ENCODE results near the gene TMTC2. TPM values are rescaled to one million over a fixed set of nuclear protein-coding genes. Genes with fewer than 3 reads are reported as not detected.
A peak's percentile ranks its signal among the peaks of the same experiment; 100 is the strongest.

Gene TMTC2
- 3.7 TPM for total RNA-seq
- long read RNA-seq, partial matches to known transcripts, result 0 of 2 reads
- long read RNA-seq, other reads (novel, unspliced or antisense), result 2 of 2 reads

DNA sequence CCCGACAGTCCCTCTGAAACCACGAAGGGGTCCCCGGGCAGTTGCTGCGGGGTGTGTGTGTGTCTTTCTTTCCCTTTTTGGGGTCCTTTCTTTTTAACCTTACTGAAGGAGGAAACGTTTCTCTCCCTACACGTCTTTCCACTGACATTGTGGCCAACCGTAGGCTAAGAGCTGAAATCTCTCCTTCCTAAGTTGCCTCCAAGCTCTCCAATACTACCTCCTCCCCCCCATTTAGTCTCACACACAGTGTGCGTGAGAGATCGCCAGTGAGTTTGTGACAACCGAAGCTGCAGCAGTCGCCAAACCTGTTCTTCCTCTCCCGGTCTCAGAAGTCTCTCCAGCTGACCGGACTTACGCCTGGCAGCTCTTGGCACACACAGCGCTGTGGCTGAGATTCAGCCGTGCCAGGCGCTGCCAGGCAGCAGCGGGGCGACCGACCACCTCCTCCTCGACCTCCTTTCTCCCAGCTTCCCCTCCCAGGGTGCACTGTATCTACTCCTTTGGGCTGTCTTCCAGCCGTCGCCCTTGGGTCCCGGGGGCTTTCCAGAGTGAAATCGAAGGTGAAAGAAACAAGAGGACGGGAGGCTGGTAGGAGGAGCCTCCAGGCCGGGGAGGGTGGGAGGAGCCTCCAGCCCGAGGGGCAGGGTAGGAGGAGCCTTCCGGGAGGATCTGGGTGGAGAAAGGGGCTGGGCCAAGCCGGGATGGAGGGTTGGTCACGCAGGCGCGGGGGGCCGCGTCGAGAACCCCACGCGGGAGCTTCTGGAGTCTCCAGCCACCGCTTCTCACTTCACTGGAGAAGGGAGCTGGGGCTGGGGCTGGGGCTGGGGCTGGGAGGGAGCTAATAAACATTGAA, at the start of gene TMTC2:
TMTC2 (plus strand) TSS at position 739 of the 853 bp plus-strand sequence.
- peak; percentile 94 for DNase-seq
- peak; percentile 98 for ATAC-seq (ENCODE audit: poor library complexity)
- intact Hi-C loops (cut with DNase I), result no loop called here

DNA sequence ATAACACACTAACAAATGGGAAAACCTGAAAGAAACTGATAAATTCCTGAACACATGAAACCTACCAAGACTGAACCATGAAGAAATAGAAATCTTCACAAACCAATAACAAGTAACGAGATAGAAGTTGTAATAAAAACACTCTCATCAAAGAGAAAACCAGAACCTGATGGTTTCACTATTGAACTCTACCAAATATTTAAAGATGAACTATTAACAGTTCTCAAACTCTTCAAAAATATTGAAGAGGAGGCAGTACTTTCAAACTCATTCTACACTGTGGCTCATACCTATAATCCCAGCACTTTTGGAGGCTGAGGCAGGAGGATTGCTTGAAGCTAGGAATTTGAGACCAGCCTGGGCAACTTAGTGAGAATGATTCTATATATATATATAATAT, 48.4 kb upstream of the TMTC2 start:
- intact Hi-C loops (cut with DNase I), result no loop called here
- DNase-seq, result no peak
- ATAC-seq (ENCODE audit: poor library complexity), result no peak

DNA sequence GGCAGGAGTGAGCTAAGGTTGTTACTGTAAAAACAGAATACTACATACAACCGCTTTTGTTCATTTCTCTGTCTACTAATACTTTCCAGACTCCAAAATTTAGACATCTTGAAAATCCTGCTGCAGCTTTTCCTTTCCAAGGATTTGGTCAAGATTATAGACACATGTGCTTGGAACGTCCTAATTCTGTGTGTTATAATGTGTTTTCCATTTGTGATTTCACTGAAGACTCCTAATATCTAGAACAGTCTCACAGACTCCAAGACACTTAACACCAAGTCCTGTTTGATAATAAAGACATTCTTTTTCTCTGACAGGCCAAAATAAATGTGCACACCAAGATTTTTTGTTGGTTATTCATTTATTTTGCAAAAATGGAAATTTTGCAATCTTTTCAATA, 41.8 kb upstream of the TMTC2 start:
- intact Hi-C loops (cut with DNase I), result no loop called here
- ATAC-seq (ENCODE audit: poor library complexity) (no peak), DNase-seq (no peak)

DNA sequence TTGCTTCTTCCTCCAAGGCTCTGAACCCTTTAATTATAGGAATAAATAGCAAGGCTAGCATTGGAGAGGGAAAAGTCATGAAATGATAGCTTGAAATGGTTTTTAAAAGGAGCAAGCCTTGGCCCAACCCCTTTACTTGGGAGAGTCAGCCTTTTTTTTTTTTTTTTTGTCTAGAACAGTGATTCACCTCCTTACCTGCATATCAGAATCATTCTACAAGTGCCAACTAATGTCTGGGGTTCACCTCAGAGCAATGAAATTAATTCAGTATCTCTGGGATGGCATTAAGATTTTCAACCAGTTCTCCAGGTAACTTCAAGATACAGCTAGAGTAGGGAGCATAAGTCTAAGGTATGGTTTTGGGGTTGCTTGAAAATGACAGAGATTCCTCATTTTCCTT, 41.3 kb upstream of the TMTC2 start:
- no peak for DNase-seq
- no peak for ATAC-seq (ENCODE audit: poor library complexity)
- intact Hi-C loops (cut with DNase I), result no loop called here

DNA sequence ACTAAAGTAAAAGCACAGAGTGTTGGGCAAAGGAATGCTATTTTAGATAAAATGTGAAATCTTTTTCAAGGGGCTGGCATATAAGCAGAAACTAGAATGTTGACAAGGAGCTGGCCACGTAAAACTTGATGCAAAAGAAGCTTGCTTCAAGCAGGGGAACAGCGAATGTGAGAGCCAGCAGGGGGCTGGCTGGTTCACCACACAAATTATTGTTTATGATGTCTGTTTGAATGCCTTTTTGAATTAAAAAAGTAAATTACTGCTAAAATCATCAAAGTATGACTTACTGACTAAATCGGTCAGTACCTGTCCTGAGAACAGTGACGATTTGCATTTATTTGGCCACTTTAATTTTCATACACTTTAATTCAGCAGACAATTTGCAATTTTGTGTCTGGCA, 38.9 kb upstream of the TMTC2 start:
- intact Hi-C loops (cut with DNase I), result no loop called here
- no peak for ATAC-seq (ENCODE audit: poor library complexity)
- DNase-seq, result no peak

DNA sequence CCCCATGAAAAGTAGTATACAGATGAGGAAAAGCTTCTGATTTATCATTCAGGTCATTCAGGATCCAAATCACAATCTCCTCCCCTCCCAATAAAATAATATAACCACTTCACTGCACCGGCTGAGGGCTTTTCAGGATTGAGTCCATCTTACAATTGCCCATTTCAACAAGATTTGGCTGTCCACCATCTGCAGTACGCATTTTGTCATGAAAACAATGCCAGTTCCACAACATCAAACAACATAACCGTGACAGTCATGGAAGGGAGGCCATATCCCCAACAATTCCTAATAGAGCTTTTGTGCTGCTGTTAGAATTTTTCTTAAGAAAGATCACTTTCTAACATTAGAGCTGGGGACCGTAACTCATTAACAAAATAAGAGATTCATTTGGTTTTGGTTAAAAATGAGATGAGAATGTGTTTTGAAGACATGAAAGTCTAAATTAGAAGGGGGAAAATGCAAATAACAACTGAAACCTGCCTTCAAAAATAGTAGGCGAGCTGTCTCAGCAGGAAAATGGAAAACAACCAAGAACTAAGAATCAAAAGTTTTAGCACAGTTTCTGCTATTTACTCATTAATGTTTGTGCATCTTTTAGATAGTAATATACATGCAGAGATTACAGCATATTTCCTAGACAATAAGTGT, 38.3 kb upstream of the TMTC2 start:
- intact Hi-C loops (cut with DNase I), result no loop called here
- DNase-seq (no peak), ATAC-seq (ENCODE audit: poor library complexity) (no peak)

DNA sequence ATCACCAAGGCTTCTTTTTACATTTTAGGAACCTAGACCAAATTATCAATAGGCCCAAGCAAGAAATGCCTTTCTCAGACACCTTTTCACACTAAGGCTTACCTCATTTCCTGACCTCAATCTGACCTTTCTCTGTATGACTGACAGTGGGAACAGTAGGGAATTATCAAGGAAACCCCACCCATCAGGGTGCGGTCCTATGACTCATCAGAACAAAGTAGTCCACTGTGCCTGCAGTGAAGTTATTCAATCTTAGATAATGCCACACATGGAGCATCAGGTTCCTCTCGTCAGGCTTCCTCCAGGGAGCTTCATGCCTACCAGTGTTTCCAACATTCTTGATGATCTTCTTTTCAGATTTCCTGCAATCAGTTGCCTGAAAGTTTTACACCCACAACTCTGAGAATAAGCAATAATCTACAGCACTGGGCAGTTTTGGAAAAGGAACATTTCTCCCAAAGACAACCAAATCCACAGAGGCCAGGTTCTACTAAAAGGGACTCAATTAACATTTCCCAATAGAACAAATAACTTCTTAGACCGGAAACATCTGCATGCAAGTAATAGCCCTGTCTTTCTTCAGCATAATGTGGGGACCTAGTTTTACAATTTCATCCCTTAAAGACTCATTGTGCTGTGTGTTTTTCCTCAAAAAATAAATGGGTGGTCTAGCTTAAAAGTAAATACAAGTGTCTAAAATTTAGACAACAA, 35.9 kb upstream of the TMTC2 start:
- peak; percentile 82 for ATAC-seq (ENCODE audit: poor library complexity)
- intact Hi-C loops (cut with DNase I), result no loop called here
- DNase-seq, result no peak

DNA sequence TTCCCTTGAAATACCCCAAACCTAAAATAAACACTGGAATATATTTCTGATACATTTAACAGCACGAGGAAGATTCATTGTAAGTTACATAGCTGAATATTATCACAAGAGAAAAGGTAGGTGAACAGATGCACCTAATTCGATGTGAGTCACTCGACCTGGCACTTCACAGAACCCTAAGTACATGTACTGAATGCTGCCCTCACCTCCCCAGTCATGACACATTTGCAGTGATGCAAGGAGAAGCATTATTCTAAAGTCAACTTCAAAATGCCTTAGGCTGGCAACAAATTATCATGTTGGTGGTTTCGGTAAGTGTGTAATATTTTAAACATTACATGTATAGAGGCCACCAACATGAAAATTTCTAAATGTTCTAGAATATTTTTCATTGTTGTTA, 35.2 kb upstream of the TMTC2 start:
- DNase-seq (no peak), ATAC-seq (ENCODE audit: poor library complexity) (no peak)
- intact Hi-C loops (cut with DNase I), result no loop called here

DNA sequence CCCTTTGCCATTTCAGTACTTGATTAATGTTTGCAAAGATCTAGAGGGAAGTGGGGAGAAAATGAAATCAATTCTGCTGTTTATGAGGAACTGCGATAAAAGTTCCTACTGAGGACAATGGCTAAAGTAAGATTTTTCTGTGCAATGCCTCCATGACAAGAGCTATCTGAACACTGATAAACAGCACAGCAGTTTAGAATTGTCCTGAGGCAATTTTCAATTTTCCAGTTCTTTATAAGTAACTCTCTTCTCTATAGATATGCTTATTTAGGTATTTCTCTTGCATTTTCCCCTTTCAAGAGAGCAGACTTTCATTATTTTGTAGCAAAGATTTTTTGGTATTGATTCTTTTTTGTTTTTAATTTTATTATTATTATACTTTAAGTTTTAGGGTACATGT, 34.6 kb upstream of the TMTC2 start:
- intact Hi-C loops (cut with DNase I), result no loop called here
- DNase-seq, result no peak
- no peak for ATAC-seq (ENCODE audit: poor library complexity)

DNA sequence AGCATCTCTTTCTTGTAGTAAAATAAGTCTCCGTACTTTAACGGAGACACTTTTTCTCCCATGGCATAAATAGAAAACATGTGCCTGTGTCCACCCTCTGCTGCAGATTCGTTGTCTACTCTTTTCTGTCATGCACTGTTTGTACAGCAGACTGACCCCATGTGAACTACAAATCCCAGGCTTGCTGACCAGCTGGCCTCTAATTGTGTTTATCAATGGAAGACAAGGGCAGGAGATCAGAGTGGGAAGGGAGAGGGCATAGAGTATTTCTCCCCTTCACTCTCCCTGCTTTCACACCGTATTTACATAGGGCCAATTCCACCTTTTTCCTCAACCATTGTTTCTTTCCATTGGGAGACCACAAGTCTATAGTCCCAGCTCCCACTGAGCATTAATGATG, 31.0 kb upstream of the TMTC2 start:
- DNase-seq (no peak), ATAC-seq (ENCODE audit: poor library complexity) (no peak)
- intact Hi-C loops (cut with DNase I), result no loop called here

DNA sequence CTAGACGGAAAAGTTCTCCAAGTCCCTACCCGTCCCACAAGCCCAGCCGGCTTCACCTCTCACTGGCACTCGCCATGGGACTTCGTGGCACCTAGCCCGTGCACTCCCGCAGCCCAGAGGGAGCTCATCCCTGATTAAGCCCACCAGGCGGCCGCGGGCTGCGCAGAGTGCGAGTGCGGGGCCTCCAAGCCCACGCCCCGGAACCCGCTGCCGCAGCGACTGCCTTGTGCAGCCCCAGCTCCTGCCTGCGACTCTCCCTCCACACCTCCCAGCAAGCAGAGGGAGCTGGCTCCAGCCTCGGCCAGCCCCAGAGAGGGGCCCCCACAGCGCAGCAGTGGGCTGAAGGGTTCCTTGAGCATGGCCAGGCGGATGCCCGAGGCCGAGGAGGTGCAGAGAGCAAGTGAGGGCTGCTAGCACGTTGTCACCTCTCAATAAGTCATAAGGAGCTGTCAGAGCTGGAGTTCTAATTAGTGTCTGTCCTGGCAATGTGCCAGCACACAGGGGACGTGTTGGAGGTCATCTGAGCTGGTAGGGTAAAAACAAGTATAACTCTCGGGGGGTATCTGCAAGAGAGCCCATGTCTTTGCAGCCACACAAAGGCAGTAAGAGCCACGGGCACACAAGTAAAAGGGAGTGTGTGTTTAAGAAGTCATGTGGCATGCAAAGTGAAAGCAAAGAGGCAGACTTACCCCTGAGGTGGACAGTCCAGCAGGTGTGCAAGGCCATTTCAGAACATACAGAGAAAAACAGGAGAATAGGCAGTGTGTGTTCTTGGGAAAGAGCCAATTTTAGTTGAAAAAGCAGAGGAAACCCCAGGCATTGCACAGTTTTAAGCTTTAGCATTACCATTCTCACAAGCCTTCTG, 27.1 kb upstream of the TMTC2 start:
- ATAC-seq (ENCODE audit: poor library complexity) (no peak), DNase-seq (no peak)
- intact Hi-C loops (cut with DNase I), result no loop called here

DNA sequence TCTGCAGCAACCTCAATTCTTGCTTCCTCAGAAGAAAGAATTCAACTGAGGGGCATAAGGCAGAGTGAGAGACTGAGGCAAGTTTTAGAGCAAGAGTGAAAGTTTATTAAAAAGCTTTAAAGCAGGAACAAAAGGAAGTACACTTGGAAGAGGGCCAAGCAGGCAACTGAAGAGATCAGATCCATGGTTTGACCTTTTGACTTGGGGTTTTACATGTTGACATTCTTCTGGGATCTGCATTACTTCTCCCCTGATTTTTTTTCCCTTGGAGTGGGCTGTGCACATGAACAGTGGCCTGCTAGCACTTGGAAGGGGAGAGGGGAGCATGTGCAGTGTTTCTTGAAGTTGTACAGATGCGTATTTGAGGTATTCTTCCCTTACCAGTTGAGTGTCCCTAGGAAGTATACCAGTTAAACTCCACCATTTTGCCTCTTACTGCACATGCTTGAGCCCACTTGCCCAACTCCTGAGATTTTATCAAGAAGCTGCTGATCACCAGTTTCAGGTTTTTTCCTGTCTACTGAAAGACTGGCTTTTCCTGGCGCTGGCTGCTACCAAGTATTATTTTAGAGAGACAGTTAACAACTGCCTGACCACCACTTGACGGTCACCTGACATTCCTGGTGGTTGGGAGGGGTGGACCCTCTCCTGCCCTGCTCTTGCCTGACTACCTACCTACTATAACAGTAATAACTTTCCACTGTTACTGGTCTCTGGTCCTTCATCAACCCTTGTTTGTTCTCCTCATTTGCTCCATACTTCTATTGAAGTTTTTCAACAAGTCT, 26.0 kb upstream of the TMTC2 start:
- DNase-seq (no peak), ATAC-seq (ENCODE audit: poor library complexity) (no peak)
- intact Hi-C loops (cut with DNase I), result no loop called here

DNA sequence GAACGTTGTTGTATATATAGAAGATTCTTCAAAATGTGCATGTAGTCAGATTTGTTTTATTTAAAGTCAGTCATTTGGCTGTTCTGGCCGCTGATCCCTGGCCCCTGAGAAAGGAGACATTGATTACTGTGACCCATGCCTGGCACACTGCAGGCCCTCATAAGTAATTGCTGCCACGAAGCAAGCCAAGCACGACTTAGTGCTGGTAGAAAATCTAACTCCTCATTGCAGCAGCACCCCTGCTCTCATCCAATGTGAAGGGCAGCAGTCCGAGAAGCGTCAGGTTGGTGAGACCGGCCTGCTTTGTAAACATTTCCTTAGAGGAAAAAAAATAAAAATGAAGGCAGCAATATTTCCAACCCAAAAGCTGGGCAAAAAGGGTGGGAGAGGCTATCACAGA, 22.8 kb upstream of the TMTC2 start:
- ATAC-seq (ENCODE audit: poor library complexity), result no peak
- DNase-seq, result no peak
- intact Hi-C loops (cut with DNase I), result no loop called here

DNA sequence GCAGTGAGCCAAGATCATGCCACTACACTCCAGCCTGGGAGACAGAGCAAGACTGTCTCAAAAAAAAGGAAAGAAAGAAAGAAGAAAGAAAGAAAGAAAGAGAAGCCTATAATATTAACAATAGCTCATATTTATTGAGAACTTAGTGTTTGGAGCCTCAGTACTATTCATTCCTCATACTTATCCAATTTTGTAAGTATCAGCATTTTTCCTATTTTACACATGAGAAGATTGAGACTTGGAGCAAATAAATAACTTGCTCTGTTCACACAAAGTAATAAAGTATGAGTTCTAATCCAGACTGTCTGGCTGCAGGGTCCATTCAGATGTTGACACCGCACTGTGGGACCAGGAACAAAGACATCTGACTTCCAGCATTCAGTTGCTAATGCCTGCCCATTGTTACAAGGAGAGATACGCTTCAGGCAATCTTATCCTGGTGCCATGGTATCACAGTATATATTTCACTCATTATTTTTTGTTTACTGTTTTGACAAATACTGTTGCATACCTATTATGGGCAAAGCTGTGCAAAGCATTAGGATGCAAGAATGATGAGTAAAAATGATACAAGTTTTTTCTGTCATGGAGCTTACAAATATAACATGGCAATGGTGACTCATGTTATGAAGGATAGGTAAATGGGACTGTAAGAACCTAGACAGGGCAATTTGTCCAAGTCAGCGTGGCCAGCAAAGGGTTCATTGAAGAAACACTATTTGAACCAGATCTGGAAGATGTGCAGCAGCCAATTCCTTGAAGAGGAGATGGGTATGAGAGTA, 21.4 kb upstream of the TMTC2 start:
- DNase-seq, result no peak
- ATAC-seq (ENCODE audit: poor library complexity), result no peak
- intact Hi-C loops (cut with DNase I), result no loop called here

DNA sequence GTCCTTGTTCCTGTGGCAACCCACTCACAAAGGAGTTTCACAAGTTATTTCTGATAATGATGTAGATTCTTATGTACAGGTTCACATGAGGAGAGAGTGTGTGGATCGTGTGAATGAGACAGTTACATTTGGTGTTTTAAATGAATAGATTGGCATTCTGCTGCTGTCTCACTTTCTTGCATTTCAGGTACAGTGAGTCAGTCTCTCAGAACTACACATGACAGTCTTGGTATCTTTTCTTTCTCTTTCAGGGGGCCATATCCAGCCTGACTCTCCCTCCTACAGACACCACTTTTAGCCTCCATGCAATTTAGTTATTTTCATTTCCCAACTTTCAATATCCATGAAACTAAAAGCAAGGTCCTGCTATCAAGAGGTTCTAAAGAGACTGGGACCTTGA, 19.9 kb upstream of the TMTC2 start:
- ATAC-seq (ENCODE audit: poor library complexity) (no peak), DNase-seq (no peak)
- intact Hi-C loops (cut with DNase I), result no loop called here

DNA sequence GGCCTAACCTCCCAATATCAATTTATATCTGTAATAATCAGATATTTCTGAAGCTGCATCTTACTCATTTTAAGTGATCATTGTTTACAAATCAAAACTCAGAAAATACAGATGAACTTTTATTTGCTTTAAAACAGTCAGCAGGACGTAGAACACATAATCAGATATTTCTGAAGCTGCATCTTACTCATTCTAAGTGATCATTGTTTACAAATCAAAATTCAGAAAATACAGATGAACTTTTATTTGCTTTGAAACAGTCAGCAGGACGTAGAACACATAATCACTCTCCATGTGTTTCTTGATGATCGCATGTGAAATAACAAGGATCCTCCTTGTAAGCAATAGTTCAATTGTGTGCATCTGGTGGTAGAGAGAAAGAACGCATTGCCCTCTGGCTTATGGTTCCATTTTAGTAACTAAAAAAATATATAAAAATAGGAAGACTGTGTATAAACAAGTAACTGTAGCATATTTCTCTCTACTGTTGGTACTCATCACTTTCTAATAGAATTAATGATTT, 15.0 kb upstream of the TMTC2 start:
- DNase-seq (no peak), ATAC-seq (ENCODE audit: poor library complexity) (no peak)
- intact Hi-C loops (cut with DNase I), result no loop called here

DNA sequence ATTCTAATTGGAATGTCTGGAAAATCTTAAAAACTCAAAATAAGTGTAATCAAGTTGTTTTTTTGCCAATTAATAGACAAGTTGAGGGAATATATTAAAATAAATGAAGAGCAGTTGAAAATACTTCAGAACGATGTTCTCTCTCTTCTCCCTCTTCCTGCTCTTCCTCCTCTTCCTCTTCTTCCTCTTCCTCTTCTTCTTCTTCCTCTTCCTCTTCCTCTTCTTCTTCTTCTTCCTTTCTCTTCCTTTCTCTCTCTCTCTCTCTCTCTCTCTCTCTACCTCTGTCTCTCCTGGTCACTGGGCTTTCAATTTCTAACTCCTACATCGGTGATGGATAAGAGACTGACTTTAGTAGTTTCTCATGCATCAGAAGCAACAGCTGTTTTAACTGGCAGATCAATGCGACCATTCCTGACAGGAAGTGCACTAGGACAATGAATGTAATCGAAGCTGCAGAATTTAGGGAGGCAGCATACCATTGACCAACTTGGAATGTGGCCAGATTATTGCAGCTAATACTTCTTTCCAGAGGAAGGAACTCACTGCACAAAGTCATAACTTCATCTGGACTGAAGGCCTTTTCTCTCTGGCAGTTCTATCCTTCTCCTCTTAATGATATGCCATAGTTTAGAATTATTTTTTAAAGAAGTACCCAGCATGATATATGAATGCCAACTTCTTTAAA, 13.8 kb upstream of the TMTC2 start:
- intact Hi-C loops (cut with DNase I), result no loop called here
- ATAC-seq (ENCODE audit: poor library complexity), result no peak

More for the DNA sequence above, 13.8 kb upstream of the TMTC2 start:
- DNase-seq, result no peak
